RPMI7951 (cell line): ENCODE measurements around the gene BACE1. TPM values are rescaled to one million over a fixed set of nuclear protein-coding genes. Genes with fewer than 3 reads are reported as not detected.

ENCODE experiments used
- DNase-seq: peaks from one replicate; pipeline ENCODE4 v3.0.0-alpha.2; 2012; ENCODE audit warnings: low read depth
- total RNA-seq: library from RNA; depleted of rRNA; stranded (reverse); fragments of >200 nt; shearing (Covaris generic); gene quantifications from 2 replicates; pipeline ENCODE4 v1.2.3, GENCODE V29; 2014

BACE1 gene
- total RNA-seq, 1 experiment from 2014 or later: 27.5 TPM

DNA sequence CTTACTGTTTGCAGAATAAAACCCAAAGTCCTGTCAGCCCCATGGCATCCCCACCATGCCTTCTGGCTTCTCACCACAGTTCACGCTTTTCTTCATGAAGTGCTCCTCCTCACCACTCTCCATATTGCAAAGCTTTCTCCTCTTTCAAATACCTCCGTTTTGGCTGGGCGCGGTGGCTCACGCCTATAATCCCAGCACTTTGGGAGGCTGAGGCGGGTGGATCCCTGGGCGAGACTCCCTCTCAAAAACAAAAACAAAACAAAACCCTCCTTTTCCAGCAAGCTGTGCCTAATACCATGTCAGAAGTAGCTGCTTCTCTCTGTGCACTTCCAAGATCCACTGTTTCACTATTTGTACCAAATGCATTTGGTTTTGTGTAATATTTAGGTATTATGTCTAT, 6.7 kb downstream of the BACE1 start:
- no peak for DNase-seq

DNA sequence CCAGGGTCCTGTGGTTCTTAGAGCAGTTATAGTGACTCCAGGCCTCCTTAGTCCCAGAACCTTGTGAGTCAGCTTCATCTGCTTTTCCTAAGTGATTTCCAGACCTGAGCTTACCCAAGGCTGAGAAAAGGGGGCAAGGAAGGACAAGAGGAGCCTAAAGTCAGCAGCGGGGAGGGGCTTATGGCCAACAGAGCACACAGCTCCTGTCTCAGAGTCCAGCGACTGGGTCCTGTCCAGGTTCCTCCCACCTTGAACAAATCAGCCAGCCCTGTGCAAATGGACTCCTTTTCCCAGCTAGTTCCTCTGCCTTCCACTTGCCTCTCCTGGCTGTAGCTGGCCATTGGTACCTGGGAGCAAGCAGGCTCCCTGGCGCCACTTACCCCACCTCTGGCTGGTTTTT, 10.9 kb downstream of the BACE1 start:
- no peak for DNase-seq

DNA sequence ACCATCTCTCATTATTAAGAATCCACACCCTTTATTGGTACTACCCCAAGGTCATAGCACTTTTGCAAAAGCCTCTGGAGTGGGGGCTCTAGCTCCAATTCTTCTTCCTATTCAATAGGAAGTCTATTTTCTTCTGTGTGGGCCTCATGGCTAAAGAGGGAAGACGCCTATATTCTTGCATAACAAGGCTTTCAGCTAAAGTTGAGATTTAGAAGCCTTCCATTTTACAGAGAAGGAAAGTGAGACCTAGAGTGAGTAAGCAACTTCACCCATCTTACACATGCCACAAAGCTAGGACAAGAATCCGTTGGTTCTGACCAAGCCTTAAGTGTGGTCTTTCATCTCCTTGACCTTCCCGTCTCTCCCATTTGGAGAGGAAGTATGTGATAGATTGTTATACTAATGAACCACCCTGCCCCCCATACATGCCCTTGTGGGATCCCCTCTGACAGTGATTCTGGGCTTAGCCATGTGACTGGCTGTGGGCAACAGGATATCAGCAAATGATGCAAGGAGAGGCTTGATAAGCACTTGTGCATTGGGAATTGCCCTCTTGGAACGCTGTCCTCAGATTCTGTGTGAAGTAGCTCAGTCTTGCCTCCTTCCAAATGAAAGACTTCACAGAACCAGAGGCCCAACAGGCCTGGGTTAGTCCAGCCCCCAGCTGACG, 12.3 kb downstream of the BACE1 start:
- DNase-seq: no peak

DNA sequence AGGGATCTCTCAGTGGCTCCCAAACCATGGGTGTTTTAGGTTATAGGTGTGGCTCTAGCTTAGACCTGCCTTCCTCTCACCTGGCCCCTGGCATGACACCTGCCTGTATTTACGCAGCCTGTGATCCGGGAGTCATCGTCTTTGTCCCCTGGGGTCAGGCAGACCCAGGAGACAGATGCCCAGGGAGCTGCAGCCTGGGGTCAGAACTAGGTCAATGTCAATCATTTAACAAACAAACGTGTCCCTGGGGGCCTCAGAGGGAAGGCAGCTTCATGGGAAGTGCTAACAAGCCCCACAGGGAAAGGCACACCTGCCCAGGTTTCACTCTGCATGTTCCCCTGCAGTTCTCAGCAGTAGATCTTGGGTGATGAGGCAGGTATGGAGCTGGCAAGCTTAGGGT, 13.0 kb downstream of the BACE1 start:
- no peak for DNase-seq

DNA sequence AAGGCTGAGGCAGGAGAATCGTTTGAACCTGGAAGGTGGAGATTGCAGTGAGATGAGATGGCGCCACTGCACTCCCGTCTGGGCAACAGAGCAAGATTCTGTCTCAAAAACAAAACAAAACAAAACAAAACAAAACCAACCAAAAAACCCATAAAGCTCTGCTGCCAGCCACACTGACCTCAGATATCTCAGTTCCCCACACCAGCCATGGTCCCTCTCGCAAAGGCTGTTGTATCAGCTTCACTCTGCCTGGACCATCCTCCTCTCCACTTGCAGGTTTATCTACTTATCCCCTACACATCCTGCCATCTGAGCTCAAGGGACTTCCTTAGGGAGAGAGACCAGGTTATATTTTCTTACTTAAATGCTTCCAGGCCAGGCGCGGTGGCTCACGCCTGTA, 13.8 kb downstream of the BACE1 start:
- DNase-seq: no peak

DNA sequence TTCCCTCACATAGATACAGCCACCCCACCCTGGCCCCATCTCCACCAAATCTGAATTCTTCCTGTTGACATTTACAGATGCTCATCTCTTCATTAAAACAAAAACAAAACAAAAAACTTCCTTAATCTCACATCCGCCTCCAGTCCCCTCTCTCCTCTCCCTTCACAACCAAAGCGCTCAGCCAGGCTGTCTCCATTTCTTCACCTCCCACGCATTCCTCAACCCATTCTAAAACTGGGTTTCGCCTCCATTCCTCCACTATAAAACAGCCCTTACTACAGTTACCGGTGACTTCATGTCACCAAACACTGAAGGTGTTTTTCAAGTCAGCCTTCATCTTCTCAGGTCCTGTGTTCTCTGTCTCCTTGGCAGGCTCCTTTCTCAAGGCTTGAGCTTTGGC, 15.3 kb downstream of the BACE1 start:
- DNase-seq: peak; percentile 7

DNA sequence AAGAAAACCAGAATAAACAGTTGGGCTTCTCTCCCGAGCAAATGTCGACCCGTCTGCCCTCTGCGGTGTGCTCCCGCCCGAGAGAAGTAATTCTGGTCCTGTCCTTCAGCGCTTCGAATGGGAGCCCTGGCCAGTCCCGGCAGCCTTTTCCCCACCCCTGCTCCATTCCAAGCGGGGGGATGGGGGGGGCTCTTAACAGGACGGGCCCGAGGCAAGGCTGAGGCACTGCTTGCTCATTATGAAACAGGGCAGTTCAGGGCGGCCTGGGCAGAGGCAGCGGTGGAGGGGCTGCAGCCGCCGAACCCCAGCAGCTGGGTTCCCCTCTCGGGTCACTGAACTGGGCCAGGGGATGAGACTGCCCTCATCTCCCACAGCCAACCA, 15.8 kb downstream of the BACE1 start:
- DNase-seq: peak; percentile 6

DNA sequence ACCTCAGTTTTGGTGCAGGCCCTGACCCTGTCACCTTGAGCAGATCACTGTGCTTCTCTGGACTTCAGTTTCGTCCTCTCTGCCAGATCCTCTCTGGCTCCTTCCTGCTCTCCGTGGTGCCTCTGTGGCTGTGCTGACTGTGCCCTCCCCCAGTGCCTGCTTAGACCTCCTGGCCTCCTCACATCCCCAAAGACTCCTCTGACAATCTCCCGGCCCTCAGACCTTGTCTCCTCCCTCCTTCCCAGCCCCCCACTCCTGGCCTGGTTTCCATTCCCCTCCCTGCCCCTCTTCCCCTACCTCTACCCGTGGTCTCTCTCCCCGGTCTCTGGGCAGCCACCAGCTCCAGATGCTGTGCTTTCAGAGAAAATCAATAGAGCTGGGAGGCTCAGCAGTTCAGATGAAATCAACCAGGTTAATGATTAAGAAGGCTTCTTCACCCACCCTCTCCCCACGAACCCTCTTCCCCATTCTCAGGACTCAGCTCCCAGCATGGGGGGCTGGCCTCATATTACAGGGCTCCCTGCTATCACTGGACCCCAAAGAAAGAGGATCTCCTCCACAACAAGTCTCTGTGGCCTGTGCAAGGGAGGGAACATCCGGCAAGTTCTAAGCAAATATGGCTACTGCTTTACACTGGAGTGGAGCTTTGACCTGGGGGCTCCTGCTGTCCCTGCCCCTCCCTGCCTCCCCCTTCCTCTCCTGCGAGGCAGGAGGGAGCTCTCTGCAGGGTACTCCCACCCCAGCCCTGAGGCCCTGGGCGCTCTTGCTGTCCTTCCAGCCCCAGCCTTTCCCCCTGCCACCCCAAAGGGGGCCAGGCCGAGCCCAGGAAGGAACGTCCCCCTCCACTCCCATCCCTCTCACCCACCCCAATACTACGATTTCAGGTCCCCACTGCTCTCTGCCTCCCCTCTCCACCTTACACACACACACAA, 16.4 kb downstream of the BACE1 start:
- no peak for DNase-seq

DNA sequence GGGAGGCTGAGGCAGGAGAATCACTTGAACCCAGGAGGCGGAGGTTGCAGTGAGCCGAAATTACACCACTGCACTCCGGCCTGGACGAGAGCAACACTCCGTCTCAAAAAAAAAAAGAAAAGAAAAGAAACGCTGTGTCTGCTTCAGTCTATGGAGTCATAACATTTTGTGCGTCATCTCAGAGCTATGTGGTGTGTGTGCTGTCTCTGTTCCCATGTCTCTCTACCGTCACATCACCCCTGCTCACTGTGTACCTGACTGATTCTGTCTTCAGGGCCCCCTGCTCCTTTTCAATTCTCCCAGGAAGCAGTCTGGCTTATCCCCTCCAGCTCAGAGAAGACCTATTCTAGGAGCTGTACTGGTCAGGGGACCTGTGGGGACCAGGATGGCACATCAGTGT, 17.9 kb downstream of the BACE1 start:
- no peak for DNase-seq

DNA sequence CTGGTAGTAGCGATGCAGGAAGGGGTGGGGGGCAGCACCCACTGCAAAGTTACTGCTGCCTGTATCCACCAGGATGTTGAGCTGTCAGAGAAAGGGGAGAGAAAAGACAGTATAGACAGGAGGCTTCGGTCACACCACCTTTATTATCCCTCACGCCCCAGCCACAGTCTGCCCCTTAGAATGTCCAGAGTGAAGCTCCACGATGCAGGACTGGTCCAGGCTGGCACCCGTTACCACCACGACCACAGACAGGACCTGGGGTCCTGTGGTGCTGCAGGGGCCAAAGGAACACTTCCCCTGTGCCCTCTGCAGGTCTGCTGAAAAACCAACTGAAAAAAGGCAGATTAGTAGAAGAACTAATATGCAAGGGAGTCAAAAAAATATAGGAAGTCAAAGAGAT, 19.2 kb downstream of the BACE1 start:
- no peak for DNase-seq

DNA sequence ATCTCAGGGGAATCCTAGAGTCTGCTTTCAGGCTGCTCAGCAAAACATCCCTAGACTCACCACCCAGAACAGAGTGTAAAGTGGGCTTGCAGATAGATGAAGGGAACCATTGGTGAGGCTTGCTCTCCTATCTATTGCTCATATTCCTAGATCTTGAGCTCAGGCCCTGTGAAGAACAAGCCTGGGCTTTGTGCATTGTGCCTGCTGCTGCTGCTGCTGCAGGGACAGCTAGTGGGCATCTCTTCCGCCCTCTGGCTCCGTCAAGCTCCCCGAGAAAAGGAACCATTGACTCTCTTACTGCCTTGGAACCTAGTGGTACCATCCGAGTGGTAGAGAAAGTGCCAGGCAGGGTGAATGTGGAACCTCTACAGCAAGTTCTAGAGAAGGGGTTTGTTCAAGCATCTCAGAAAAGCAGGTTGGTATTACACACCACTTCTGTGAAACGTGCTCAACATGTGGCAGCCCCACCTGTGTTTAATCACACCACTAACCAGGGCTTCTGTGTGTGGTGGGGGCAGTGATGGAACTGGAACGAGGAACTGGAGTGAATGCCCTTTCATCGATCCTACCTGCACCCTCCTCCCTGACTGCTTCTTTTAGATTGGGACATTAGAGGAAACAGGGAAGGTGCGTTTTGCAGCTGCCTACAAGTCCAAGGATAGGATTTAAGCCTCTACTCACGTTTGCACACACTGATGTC, 20.5 kb downstream of the BACE1 start:
- DNase-seq: no peak

DNA sequence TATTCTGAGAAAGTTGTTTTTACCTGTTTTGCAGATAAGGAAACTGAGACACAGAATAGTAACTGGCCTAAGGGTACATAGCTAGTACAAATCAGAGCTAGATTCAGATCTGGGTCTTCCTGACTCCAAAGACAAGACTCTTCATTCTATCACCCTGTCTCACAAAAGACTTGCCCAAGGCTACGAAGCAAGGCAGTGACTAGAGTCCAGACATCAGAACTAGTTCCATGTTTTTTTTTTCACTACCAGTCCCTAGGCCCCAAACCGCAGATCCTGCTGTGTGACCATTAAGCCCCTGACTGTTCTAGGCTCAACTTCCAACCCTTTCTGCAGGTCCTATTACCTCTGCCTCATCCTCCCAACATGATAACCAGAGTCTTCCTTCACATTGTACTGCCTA, 23.4 kb downstream of the BACE1 start:
- no peak for DNase-seq

DNA sequence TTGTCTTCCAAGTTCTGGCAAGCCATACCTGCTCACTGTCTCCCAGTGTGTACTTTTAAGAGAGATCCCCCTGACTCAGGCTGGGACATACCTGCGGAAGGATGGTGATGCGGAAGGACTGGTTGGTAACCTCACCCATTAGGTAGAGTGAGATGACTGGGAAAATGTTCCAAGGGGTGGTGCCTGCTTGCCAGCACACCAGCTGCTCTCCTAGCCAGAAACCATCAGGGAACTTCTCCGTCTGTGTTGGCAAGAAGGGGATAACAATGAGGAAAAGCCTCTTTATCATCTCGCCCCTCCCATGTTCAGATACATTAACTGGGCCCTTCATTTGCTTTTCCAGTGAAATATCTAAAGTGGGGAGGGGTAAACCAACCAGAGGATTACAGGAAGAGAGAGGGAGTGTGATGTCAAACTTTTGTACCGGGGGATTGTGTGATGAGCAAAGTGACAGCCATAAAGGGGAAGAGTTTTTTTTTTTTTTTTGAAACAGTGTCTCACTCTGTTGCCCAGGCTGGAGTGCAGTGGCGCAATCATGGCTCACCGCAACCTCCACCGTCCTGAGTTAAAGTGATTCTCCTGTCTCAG, 25.2 kb downstream of the BACE1 start, which contains the start of gene BACE1-AS:
BACE1-AS (plus strand) TSS at position 538 of the 588 bp plus-strand sequence.
- DNase-seq: no peak

DNA sequence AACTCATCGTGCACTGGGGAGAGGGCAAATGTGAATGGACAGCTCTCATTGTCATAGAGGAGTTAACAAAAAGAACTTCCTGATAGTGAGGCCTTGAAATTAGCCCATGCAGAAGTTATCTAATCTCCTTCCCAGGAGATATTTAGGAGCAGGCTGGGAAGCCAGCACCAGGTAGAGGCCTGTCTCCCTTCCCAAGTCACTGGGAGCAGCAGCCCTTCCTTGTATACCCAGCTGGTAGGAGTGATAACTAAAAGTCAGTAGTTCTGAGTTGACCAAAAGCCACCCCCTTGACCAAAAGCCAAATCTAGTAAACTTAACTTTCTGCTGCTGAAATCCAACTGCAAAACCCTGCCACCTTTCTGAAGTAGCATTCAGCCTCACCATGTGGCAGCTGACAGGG, 26.3 kb downstream of the BACE1 start:
- DNase-seq: no peak

DNA sequence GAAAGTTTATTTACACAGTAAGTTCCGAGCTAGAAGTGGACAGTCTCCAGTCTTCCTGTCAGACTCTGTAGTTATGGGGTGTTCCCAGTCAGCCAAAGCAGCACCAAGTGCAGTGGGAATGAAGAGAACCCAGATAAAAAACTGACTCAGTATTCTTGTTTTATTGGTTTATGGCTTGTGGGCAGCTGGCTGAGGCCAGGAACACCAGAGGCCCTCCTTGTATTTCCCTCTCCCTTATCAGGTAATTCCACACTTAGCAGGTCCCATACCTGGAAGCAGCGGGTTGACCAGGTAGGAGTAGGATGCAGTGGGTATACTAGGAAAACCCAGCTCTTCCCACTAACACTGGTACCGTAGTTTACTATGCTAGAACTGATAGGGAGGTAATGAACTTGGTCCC, 28.4 kb downstream of the BACE1 start:
- DNase-seq: no peak

DNA sequence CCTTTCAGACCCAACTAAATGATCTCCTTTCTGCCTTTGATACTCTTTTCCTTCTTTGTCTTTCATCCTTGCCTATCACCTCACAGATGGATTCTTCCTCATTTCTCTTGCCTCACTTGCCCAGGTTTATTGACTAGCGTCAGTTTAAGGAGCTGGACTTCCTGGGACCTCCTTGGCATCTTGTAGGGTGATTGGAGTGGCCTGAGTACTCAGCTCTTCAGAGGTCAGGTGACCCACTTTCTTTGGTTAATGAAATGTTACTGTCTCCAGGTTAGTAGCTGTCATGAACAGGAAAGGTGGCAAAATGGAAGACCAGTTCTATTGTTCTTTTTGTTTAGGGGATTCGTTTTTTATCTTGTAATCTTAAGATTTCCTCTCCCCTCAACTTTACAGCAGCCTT, 29.5 kb downstream of the BACE1 start:
- DNase-seq: no peak

DNA sequence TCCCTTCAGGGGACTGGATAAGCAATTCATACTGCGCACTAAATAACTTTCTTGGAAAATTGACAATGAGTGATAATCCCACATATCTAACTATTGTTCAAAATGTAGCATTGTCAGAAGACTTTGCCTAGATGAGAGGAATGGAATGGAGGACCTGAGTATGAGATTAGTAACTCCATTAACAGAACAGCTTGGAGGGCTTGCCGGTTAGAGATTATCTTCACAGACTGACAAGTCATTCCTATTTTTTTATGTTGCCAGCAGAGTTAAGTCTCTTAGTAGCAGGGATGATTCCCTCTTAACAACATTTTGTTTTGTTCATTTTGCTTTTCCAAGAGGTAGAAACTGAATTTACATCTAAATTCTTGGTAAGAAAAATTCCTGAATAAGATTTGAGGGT, 32.0 kb downstream of the BACE1 start:
- DNase-seq: no peak

DNA sequence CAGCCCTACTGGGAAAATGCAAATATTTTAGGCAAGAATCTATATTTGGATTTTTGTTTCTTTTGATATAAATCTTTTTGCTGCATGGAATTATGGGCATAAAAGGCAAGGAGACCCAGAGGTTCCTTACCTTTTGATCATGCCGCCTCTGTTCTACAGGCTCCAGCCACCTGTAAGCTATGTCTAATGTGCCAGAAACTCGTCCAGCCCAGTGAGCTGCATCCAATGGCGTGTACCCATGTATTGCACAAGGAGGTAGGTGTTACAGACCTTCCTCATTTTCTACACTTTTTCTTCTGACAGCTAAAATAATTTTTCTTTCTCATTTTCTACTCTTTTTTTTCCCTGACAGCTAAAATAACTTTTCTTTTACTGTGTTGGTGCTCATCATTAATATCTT, 33.1 kb downstream of the BACE1 start:
- DNase-seq: no peak

DNA sequence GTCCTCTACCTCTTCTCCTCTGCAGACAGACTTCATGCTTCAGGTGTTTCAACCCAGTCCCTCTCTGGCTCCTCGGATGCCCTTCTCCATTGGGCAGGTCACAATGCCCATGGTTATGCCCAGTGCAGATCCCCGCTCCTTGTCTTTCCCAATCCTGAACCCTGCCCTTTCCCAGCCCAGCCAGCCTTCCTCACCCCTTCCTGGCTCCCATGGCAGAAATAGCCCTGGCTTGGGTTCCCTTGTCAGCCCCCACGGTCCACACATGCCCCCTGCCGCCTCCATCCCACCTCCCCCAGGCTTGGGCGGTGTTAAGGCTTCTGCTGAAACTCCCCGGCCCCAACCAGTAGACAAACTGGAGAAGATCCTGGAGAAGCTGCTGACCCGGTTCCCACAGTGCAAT, 34.2 kb downstream of the BACE1 start:
- DNase-seq: no peak

DNA sequence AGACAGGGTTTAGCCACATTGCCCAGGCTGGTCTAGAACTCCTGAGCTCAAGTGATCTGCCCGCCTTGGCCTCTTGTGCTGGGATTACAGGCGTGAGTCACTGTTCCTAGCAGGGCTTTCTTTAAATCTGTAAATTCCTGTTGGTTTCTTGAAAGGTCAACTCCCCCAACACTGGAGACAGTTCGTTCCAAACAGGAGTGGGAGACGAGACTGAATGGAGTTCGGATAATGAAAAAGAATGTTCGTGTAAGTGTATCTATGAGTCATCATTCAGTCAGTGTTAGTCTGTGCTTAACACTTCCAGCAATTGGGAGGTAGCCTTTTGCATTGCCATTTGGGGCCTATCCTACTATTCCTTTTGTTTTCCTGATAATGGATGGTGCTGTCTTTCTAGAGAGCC, 34.9 kb downstream of the BACE1 start:
- DNase-seq: peak; percentile 98

DNA sequence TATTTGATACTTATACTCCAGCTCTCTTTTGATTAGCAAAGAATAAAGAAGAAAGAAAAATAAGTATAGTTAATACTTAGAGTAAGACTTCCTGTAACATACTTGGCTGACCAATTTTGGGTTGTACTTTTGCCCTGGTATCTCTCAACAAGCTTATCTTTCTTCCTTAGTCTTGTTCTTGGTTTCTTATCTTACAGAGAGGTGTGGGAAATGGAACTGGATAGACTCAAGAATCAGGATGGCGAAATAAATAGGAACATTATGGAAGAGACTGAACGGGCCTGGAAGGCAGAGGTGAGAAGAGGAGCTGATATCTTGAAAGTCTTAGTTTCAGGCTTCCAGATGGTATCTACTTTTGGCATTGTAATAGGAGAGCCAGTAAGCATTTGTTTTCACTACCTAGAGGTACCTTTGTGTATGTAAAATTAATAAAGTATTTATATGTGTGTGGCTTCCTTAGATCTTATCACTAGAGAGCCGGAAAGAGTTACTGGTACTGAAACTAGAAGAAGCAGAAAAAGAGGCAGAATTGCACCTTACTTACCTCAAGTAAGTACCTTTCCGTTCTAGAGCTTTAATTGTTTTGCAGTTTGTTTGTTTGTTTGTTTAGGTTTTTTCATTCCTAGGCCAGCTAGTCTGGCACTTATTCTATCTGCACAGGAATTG, 36.2 kb downstream of the BACE1 start:
- no peak for DNase-seq

DNA sequence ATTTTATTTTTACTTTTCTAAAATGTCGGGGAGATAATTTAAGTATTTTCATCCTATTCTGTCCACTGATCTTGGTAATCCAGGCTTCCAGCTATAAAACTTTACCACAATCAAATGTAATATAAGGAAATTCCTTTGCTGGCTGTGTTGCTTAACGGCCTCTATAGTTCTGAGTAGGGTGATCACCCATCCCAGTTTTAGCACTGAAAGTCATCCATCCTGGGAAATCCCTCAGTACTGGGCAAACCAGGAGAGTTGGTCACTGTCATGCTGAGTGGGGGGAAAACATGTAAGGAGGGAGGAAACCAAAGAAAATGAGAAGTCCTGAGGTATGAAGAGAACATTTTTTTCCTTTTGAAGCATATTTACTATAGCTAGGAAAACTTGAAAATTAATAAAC, 37.7 kb downstream of the BACE1 start:
- no peak for DNase-seq
